Pancreas (tissue), 10 donors: ENCODE results near the gene FRMPD2. TPM values are rescaled to one million over a fixed set of nuclear protein-coding genes. Genes with fewer than 3 reads are reported as not detected.
"Not testable (repeated sequence)": the region's sequence is repeated elsewhere in the genome, so short reads cannot be mapped to it uniquely, and the experiment has no call there.

Source experiments
- ATAC-seq, 4 donors: fragments of 200-7000 bp; cut with Tn5 transposase; one replicate each; pipeline versions ENCODE4 v1.8.0 to v1.9.1; 2020; ENCODE audit warnings: mild to moderate bottlenecking in 4 of 4, moderate library complexity in 4 of 4
- DNase-seq, 6 donors: peaks; one replicate each; pipeline ENCODE4 v3.0.0-alpha.2; 2020
- FAIRE-seq: peaks from 2 replicates; lab custom pipeline; 2012; peaks lifted over from hg19 to GRCh38; lab: Jason Lieb, UNC
- H3K27ac ChIP-seq, 4 donors: fragments of 200-600 bp; sonication (generic); 1 replicate in 3 of 4; 2 replicates in 1 of 4; pipeline versions ENCODE4 v1.5.0 to v1.8.0; 2020
- H3K27me3 ChIP-seq, 4 donors: fragments of 200-600 bp; one replicate each; pipeline ENCODE4 v1.8.0; 2021
- H3K36me3 ChIP-seq, 3 donors: fragments of 200-600 bp; sonication (generic) in 1 of 3; one replicate each; pipeline versions ENCODE4 v1.5.0 to v1.8.0; 2020 to 2021
- H3K4me1 ChIP-seq, 3 donors: fragments of 200-600 bp; one replicate each; pipeline ENCODE4 v1.8.0; 2021
- H3K4me3 ChIP-seq, 4 donors: fragments of 200-600 bp; sonication (generic) in 2 of 4; one replicate each; pipeline versions ENCODE4 v1.5.0 to v1.8.0; 2020 to 2021
- H3K9me3 ChIP-seq, 4 donors: fragments of 200-600 bp; one replicate each; pipeline ENCODE4 v1.8.0; 2021
- WGBS, 2 donors: extraction: QIAGEN DNeasy Blood & Tissue Kit; methylation state at CpG; one replicate each; pipeline ENCODE4 v1.1.7; 2013; 5-methylcytosine and 5-hydroxymethylcytosine counted together
- intact Hi-C, 3 donors: fragments of 100-400 bp; cut with DNase I; formaldehyde crosslinking; loops; one replicate each; pipeline versions ENCODE4 v1.11.1 to v1.14.2; 2022
- polyA plus RNA-seq, 2 donors: library from polyadenylated mRNA; stranded (reverse); fragments of 200-250 nt; gene quantifications; one replicate each; pipeline ENCODE4 v1.2.3, GENCODE V29; 2013
- total RNA-seq, 6 donors: library from RNA; stranded (reverse); fragmentation: NEBNext Ultra II Directional in 4 of 6; extraction: Animal tissue kit (Norgen Biotek cat#: 25700) in 4 of 6; gene quantifications; one replicate each; pipeline versions ENCODE4 v1.2.1 to v1.2.4, GENCODE V29; 2021 to 2023
- donor health status: healthy with polysubstance abuse.
- donor health status: DM: no; HTN: no; CAD: no; lungs with moderate emphysema.
- donor health status: DM: no; HTN: no; CAD: no.
- donor health status: control.
- donor health status: control.
- donor health status: Bipolar disorder and iron deficiency.
- donor health status: DM: yes; HTN: yes; CAD: no.
- donor health status: DM: no; HTN: no; CAD: no.
- donor health status: DM: no; HTN: no; CAD: no.
- donor health status: DM: yes; HTN: yes; CAD: no.

The FRMPD2 gene
- total and polyA plus RNA-seq, 8 donors, result 0.08 to 0.47 (median 0.24) TPM

GRCh38 chr10:48147643-48148042 is 126.9 kb downstream of the FRMPD2 start:
- H3K4me1 ChIP-seq, intact Hi-C loops, H3K9me3 ChIP-seq, FAIRE-seq, DNase-seq, ATAC-seq, H3K4me3 ChIP-seq, H3K27me3 ChIP-seq, H3K27ac ChIP-seq, H3K36me3 ChIP-seq: not testable (repeated sequence)
- WGBS, 2 donors, result 80 to 92% methylated on average over 1 of the region's 3 CpGs

- FAIRE-seq, H3K36me3 ChIP-seq, H3K27ac ChIP-seq, H3K27me3 ChIP-seq, H3K9me3 ChIP-seq, H3K4me1 ChIP-seq, ATAC-seq, H3K4me3 ChIP-seq, intact Hi-C loops, DNase-seq: not testable (repeated sequence)
- WGBS, 2 donors, result no CpG with 5 or more reads among the region's 10 CpGs
Observed at GRCh38 chr10:48143721-48144642, 130.5 kb downstream of the FRMPD2 start.

- H3K27ac ChIP-seq, H3K9me3 ChIP-seq, intact Hi-C loops, H3K4me1 ChIP-seq, H3K4me3 ChIP-seq, FAIRE-seq, H3K36me3 ChIP-seq, ATAC-seq, H3K27me3 ChIP-seq: not testable (repeated sequence)
- peak in 2 of 6 donors; percentile 15 to 36 for DNase-seq
- WGBS, 2 donors, result 80 to 84% methylated on average over 1 to 2 of the region's 3 CpGs
Observed at GRCh38 chr10:48140949-48141348, 133.5 kb downstream of the FRMPD2 start.

- DNase-seq, result peak in 2 of 6 donors; percentile 21 to 29
- ATAC-seq, result peak; percentile 91 to 94 (median 94)
- H3K36me3 ChIP-seq, intact Hi-C loops, H3K27ac ChIP-seq, H3K27me3 ChIP-seq, FAIRE-seq, H3K9me3 ChIP-seq, H3K4me3 ChIP-seq, H3K4me1 ChIP-seq: not testable (repeated sequence)
- 41 to 52% methylated on average over 15 to 23 of the region's 53 CpGs for WGBS, 2 donors
Observed at GRCh38 chr10:48139953-48140850, 134.3 kb downstream of the FRMPD2 start.

- H3K9me3 ChIP-seq, DNase-seq, H3K27me3 ChIP-seq, H3K36me3 ChIP-seq, intact Hi-C loops, FAIRE-seq, H3K27ac ChIP-seq, H3K4me1 ChIP-seq, H3K4me3 ChIP-seq: not testable (repeated sequence)
- ATAC-seq, result peak in 1 of 4 donors; percentile 28
- WGBS, 2 donors, result 71 to 86% methylated on average over 1 of the region's 2 CpGs
Observed at GRCh38 chr10:48128954-48129353, 145.5 kb downstream of the FRMPD2 start.

- DNase-seq, H3K4me3 ChIP-seq, H3K27me3 ChIP-seq, FAIRE-seq, H3K36me3 ChIP-seq, H3K27ac ChIP-seq, H3K9me3 ChIP-seq, intact Hi-C loops, H3K4me1 ChIP-seq: not testable (repeated sequence)
- ATAC-seq, result peak; percentile 12 to 39 (median 25)
- WGBS, 2 donors, result no CpG with 5 or more reads among the region's 2 CpGs
Observed at GRCh38 chr10:48126251-48126650, 148.2 kb downstream of the FRMPD2 start.

- H3K9me3 ChIP-seq, H3K27me3 ChIP-seq, H3K4me1 ChIP-seq, H3K4me3 ChIP-seq, H3K27ac ChIP-seq, FAIRE-seq, H3K36me3 ChIP-seq, intact Hi-C loops, DNase-seq: not testable (repeated sequence)
- 0% methylated on average over 2 of the region's 2 CpGs for WGBS, 2 donors
- peak; percentile 80 to 91 (median 84) for ATAC-seq
Observed at GRCh38 chr10:48125631-48126030, 148.9 kb downstream of the FRMPD2 start.

GRCh38 chr10:48122618-48123017 is 151.9 kb downstream of the FRMPD2 start:
- ATAC-seq, H3K27me3 ChIP-seq, H3K4me3 ChIP-seq, DNase-seq, H3K4me1 ChIP-seq, H3K9me3 ChIP-seq, FAIRE-seq, H3K27ac ChIP-seq, intact Hi-C loops, H3K36me3 ChIP-seq: not testable (repeated sequence)

- WGBS, 2 donors, result no CpG with 5 or more reads among the region's 3 CpGs
- intact Hi-C loops, H3K27me3 ChIP-seq, H3K36me3 ChIP-seq, H3K4me1 ChIP-seq, H3K4me3 ChIP-seq, FAIRE-seq, DNase-seq, H3K9me3 ChIP-seq, H3K27ac ChIP-seq, ATAC-seq: not testable (repeated sequence)
Observed at GRCh38 chr10:48110277-48110676, 164.2 kb downstream of the FRMPD2 start.
